A204.1 (cell line): Measurements from ENCODE around the gene PXN.
"Not testable (repeated sequence)": the region's sequence is repeated elsewhere in the genome, so short reads cannot be mapped to it uniquely, and the experiment has no call there.

Experiments used
- FAIRE-seq: peaks from 2 replicates; lab custom pipeline; 2012; peaks lifted over from hg19 to GRCh38; lab: Jason Lieb, UNC

Gene PXN

GRCh38 chr12:120239776-120240494 lies 25.6 kb downstream of the PXN start:
- FAIRE-seq, result no peak

GRCh38 chr12:120238839-120239445 lies 26.6 kb downstream of the PXN start:
- FAIRE-seq, result no peak

- no peak for FAIRE-seq
Observed at GRCh38 chr12:120238217-120238616, 27.3 kb downstream of the PXN start.

GRCh38 chr12:120237360-120238171 lies 28.0 kb downstream of the PXN start:
- no peak for FAIRE-seq

- not testable (repeated sequence) for FAIRE-seq
Observed at GRCh38 chr12:120236809-120237208, 28.7 kb downstream of the PXN start.

GRCh38 chr12:120235369-120236323 lies 29.9 kb downstream of the PXN start:
- no peak for FAIRE-seq

- no peak for FAIRE-seq
Observed at GRCh38 chr12:120234643-120235368, 30.7 kb downstream of the PXN start.

- no peak for FAIRE-seq
Observed at GRCh38 chr12:120231316-120232011, 34.1 kb downstream of the PXN start.

- no peak for FAIRE-seq
Observed at GRCh38 chr12:120230974-120231315, 34.6 kb downstream of the PXN start.

- FAIRE-seq, result no peak
Observed at GRCh38 chr12:120230326-120230973, 35.1 kb downstream of the PXN start.

GRCh38 chr12:120229487-120230325 lies 35.8 kb downstream of the PXN start:
- no peak for FAIRE-seq

- FAIRE-seq, result no peak
Observed at GRCh38 chr12:120229071-120229486, 36.5 kb downstream of the PXN start.

- FAIRE-seq, result no peak
Observed at GRCh38 chr12:120228291-120229070, 37.0 kb downstream of the PXN start.

- no peak for FAIRE-seq
Observed at GRCh38 chr12:120228041-120228290, 37.6 kb downstream of the PXN start.

GRCh38 chr12:120227233-120228040 lies 38.1 kb downstream of the PXN start:
- FAIRE-seq, result no peak

GRCh38 chr12:120225852-120226640 lies 39.5 kb downstream of the PXN start:
- no peak for FAIRE-seq

GRCh38 chr12:120225200-120225558 lies 40.4 kb downstream of the PXN start:
- FAIRE-seq, result no peak
